GM10266 (cell line): ENCODE results near the gene RPLP1.

ENCODE experiments used
- DNase-seq: peaks from one replicate; pipeline ENCODE4 v3.0.0; 2012; ENCODE audit errors: extremely low spot score
- TF ChIP-seq, protein P1 (sequence below): IDR thresholded peaks from 2 replicates; pipeline ENCODE4 v1.5.1; 2012; ENCODE audit warnings: mild to moderate bottlenecking, low read depth; ENCODE audit not compliant: control insufficient read depth, insufficient read depth; ENCODE audit errors: missing control alignments

RPLP1 gene

DNA sequence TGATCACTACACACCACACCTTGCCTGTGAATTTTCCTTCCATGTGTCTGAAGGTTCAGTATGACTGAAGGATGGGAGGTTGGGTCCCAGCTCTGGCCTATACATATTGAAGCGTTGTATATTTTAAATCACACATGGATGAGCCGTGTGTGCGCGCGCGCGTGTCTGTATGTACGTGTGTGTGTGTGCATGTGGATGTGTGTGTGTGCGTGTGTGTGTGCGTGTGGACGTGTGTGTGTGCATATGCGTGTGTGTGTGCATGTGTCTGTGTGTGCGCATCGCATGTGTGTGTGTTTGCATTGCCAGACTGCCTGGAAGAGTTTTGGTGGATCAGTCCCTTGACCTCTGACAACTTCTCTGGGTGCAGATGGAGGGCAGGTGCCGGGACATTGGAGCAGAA, 45.7 kb downstream of the RPLP1 start:
- TF ChIP-seq, protein P1, sequence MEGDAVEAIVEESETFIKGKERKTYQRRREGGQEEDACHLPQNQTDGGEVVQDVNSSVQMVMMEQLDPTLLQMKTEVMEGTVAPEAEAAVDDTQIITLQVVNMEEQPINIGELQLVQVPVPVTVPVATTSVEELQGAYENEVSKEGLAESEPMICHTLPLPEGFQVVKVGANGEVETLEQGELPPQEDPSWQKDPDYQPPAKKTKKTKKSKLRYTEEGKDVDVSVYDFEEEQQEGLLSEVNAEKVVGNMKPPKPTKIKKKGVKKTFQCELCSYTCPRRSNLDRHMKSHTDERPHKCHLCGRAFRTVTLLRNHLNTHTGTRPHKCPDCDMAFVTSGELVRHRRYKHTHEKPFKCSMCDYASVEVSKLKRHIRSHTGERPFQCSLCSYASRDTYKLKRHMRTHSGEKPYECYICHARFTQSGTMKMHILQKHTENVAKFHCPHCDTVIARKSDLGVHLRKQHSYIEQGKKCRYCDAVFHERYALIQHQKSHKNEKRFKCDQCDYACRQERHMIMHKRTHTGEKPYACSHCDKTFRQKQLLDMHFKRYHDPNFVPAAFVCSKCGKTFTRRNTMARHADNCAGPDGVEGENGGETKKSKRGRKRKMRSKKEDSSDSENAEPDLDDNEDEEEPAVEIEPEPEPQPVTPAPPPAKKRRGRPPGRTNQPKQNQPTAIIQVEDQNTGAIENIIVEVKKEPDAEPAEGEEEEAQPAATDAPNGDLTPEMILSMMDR: no peak
- no peak for DNase-seq

DNA sequence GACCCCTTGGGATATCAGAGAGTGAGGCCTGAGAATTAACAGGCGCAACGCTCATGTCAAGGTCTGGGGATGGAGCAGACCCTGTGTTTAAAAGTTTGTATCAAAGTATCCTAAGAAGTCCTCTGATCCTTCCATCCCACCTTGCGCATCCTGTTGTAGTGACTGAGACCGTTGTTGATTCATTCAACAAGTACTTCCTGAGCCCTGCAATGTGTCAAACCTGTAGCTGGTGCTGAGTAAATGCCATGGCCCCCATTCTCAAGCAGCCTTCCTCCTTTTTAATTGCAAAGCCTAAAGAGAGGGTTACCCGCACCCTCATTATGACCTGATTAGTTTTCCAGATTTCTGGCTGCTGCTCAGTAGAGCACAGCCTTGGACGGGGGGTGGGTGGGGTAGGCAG, 46.4 kb downstream of the RPLP1 start:
- no peak for DNase-seq
- TF ChIP-seq, protein P1: no peak

DNA sequence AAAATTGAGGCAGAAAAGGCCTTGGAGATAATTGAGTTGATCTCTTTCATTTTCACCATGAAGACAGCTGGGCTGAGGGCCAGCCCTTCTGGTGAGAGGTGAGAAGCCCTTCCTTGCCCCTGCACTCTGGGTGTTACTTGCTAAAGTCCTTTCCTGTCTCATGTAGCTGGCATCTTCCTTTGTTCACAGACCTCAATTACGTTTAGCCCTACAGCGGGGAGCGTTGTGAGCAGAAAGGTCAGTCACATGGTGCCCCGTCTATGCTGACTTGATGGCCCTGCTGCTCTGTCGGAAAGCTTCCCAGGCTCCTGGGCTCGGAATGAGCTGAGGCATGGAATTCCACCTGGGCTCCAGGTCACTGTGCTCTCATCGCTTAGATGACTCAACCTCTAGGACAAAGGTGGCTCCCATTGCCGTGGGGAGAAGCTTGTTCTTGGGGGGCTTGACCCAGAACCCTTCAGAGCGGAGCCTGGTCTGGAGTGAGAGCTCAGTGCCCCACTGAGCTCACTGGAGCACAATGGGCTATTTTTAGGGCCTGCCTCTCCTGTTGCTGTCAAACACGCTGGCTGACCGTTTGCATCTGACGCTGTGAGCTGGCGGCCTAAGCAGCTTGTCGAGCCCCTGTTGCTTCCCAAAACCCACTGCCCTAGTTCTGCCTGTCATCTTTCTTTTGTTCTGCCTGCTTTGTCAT, 47.0 kb downstream of the RPLP1 start:
- no peak for DNase-seq
- TF ChIP-seq, protein P1: no peak

DNA sequence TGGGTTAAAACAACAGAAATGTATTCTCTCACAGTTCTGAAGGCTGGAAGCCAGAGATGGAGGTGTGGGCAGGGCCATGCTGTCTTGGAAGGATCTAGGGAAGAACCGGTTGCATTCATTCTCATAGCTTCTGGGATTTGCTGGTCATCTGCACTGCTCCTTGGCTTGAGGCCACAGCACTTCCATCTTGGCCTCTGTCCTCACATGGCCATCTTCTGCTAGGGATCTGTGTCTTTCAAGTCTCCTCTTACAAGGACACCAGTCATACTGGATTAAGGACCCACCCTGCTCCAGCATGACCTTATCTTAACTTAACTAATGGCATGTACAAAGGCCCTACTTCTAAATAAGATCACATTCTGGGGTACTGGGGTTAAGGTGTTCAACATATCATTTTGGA, 47.7 kb downstream of the RPLP1 start:
- TF ChIP-seq, protein P1: no peak
- no peak for DNase-seq

DNA sequence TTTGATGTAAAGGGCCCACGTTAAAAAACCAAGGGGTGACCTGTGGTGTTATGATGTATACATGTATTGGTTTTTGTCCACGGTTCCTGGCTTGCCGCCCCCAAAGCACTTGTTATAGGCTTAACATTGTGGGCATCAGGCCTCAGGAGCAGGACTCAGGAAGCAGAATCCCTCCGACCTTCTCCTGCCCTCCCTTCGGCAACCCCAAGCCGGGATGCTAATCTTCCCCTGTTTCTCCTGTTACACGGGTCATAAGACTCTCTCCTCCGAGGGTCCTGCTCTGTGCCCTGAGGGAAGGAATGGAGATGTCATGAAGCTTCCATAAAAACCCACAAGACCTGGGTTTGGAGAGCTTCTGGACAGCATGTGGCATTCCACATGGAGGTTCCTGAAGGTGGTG, 48.8 kb downstream of the RPLP1 start:
- TF ChIP-seq, protein P1: no peak
- no peak for DNase-seq

DNA sequence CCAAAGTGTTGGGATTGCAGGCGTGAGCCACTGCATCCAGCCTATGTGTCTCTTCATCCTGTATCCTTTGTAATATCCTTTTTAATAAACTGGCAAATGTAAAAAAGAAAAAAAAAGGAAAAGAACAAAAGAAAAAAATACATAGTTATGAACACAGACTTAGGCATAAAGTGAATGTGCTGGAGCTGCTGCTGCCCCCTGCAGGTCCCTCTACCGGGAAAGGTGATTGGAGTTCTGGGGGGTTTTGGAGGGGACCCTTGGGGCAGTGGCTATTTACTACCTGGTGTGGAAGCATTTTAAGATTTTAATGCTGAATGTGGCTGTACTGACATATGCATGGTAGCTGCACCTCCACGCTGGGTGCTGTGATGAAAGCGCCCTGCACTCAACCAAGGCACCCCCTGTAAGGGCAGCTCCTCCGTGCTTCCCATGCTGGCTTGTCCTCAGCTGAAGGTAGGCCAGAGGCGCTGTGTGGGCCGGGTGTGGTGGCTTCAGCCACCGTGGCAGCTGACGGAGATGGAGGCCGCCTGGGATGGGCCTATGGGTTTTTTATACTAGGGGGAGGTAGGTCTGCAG, 49.9 kb downstream of the RPLP1 start:
- TF ChIP-seq, protein P1: peak; percentile 15
- DNase-seq: no peak

DNA sequence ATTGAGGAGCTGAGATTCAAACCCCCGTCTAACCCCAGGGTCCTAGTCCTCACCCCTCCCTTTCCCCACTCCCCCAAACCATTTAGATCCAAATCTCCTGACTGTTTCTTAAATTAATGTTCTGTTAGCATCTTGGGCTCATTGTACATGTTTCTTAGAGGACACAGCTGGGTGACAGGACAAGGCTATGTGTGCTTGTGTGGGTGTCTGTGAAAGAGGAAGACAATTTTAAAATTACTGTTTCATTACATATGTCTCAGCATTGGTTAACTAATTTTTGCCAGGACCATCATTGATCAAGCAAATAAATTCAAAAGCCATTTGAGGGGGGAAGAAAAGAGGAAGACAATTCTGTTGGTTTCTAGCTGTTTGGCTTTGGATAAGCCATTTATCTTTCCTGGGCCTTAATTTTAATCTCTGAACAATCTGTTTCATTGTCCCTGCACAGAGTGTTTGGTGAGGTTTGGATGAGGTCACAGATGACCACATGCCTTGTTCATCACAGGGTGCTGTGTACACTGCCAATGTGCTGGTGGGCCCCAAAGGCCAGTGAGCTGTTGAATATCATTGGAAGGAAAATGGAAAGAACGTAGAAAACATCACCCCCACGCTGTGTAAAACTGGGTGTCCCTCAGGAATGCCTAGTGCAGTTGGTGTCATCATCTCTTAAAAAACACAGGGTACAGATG, 51.9 kb downstream of the RPLP1 start:
- DNase-seq: no peak
- TF ChIP-seq, protein P1: no peak
